HG03097 (cell line): ENCODE results near the gene STAMBP.
A peak's percentile ranks its signal among the peaks of the same experiment; 100 is the strongest.
"Not testable (repeated sequence)": the region's sequence is repeated elsewhere in the genome, so short reads cannot be mapped to it uniquely, and the experiment has no call there.

Experiments used
- ATAC-seq: cut with Tn5 transposase; IDR thresholded peaks from one replicate; pipeline ENCODE4 v1.9.1; 2021; ENCODE audit not compliant: unreplicated experiment, low FRiP score

STAMBP gene

GRCh38 chr2:73885406-73885805, 56.6 kb downstream of the STAMBP start:
- no peak for ATAC-seq

DNA sequence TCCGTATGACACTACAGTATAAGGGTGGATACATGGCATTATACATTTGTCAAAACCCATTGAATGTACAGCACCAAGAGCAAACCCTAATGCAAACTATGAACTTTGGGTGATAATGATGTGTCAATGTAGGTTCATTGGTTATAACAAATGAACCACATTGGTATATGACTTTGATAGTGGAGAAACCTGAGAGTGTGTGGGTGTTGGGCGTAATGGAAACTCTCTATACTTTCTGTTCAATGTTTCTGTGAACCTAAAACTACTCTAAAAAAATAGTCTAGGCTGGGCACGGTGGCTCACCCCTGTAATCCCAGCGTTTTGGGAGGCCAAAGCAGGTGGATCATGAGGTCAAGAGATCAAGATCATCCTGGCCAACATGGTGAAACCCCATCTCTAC, 57.6 kb downstream of the STAMBP start:
- no peak for ATAC-seq

- ATAC-seq, result not testable (repeated sequence)
Observed at GRCh38 chr2:73887596-73888353, 59.0 kb downstream of the STAMBP start.

GRCh38 chr2:73888388-73888787, 59.6 kb downstream of the STAMBP start:
- no peak for ATAC-seq

GRCh38 chr2:73889206-73889605, 60.4 kb downstream of the STAMBP start:
- no peak for ATAC-seq

DNA sequence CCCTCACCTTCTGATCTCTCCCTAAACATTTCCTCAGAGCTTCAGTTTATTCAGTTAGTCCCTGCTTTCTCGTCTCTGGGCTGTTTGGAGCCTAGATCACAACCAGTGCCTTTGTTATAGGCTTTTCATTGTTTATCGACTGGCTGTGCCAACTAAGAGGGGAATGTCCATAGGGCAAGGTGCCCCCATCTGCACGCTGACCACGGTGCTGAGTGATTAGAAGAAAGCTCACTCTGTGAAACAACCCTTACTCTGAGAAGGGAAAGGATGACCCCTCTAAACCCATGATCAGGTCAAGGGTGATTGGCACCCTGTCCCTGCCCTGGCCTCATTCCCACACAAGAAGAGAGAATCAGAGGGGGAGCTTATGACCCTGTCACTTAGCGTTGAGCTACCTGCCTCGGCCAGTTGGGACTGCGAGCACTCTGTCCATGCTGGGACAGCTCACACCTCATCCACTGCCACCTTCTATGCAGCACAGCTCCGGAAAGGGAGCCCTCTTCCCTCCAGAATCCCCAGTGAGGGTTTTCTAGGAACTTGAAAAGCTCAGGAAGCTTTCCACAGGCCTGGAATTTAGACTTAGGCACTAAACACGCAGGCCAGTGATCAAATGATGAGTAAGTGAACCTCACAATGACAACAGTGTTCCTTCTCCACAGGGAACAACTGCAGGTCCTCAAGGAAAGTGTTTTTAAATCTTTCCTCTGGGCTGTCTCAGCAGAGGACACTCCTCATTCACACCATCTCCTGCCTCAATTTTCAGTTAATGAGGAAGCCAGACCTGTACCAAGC, 61.7 kb downstream of the STAMBP start:
- ATAC-seq, result no peak

DNA sequence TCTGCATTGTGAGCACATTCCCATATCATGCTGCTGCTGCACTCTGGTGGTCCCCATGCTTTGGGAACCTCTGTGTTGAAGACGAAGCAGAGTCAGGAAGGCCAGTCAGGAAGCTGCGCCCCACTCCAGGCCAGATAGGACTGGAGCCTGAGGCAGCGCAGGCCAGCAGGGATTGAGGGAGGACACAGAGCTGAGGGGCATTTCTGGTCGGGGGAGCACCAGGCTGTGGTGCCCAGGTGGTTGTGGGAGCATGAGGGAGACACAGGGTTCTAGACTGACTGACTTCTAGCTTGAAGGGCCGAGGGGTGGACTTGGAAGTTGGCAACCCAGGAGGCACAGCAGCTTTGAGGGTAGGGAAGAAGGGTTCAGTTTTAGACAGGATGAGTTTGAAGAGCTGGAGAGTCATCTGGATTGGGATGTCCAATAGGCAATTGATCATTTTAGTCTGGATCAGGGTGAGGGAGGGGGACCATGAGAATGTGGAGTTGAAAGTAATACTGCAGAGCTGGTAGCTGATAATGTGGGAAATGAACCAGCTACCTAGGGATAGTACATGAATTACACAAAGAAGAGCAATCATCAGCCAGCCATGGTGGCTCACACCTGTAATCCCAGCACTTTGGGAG, 62.6 kb downstream of the STAMBP start:
- no peak for ATAC-seq

GRCh38 chr2:73892631-73893329, 64.0 kb downstream of the STAMBP start, which contains the start of gene ACTG2:
TSS of gene ACTG2 (plus strand) at chr2:73893008. CDS start at chr2:73901312, 8,304 bp downstream.
- ATAC-seq, result no peak

DNA sequence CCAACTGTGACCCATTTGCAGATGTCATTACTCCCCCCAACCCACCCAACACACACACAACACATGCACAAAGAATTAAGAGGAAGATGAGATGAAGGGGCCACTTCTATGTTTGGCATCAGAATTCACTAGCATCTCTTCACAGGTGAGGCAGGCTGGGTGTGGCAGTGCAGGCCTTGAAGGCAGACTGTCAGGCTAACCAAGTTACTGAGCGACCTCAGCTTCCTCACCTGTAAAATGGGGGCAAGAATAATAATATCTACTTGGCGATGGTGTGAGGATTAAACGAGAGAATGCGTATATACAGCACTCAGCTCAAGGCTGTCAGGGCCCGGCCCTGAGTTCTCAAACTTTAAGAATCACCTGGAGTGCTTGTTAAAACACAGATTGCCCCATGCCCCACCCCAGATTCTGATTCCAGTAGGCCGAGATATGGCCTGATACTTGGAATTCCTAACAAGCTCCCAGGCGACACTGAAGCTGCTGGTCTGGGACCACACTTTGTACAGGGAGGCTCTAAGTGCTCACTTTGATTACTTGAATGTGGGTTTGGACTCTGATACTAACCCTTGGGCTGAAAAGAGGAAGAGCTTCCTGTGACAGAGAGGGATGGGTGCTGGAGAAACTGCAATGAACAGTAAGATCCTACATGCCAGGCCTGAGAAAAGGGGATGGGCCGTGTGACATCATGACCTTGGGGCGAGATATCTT, 65.2 kb downstream of the STAMBP start:
- no peak for ATAC-seq

DNA sequence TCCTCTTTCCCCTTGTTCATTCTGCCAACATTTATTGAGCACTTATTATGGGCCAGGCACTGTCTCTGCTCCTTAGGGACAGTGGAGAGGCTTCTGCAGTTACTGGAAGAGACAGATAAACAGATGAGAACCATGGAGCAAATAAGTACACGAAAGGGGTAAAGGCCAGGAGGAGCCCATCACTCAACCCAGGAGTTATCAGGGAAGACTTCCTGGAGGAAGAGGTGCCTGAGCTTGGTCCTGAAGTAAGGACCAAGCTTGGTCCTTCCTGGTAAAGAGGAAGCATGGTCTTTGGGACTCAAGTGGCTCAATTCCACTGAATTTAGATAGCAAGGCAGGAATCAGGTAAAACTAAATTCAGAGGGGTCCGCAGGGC, 65.7 kb downstream of the STAMBP start:
- ATAC-seq, result no peak

- no peak for ATAC-seq
Observed at GRCh38 chr2:73894877-73895276, 66.1 kb downstream of the STAMBP start.

- ATAC-seq, result no peak
Observed at GRCh38 chr2:73895473-73895872, 66.7 kb downstream of the STAMBP start.

- peak; percentile 76 for ATAC-seq
Observed at GRCh38 chr2:73896362-73897239, 67.8 kb downstream of the STAMBP start.

DNA sequence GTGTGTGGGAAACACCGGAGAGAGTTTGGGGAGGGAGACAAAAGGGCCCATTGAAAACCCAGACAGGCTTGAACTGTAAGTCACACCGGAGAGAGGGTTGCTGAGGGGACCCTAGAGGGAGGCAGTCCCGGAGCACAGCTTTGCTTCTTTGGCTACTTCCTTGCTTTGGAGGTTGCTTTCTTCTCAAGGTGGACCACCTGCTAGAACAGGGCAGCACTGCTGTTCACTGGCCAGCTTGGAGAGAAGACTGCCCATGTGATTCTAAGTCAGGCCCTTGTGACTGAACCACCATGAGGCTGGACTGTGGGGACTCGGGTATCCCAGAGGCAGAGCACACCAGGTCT, 68.5 kb downstream of the STAMBP start:
- no peak for ATAC-seq

DNA sequence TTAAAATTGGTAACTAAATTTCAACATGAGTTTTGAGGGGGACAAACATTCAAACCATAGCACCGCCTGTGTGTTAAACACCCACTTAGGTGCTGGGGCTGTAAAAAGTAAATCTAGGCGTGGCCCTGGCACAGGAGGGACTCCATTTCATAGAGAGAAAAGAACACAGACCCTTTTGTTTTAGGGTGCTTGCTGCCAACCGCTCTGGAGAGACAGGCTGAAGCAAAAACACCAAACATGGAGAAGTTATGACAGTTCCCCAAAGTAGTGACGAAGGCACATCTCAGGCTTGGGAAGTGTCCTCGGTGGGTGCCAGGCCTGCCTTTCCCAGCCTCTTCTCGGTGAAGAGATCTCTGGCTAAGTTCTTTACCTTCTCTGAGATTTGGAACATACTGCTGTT, 69.2 kb downstream of the STAMBP start:
- ATAC-seq, result no peak

GRCh38 chr2:73899801-73900336, 71.1 kb downstream of the STAMBP start:
- ATAC-seq, result no peak

DNA sequence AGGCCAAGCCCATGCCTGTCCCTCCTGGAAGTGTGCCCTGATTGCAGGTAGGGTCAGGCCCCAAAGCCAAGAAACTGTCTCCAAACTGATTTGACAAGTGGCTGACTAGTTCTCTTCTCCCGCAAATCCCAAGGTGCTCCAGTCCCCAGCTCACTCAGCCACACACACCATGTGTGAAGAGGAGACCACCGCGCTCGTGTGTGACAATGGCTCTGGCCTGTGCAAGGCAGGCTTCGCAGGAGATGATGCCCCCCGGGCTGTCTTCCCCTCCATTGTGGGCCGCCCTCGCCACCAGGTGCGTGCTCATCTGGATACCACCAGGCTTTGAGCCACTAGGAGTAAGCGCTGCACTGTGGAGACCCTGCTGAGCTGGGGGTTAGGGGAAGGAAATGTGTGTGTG, 72.4 kb downstream of the STAMBP start:
- no peak for ATAC-seq

- no peak for ATAC-seq
Observed at GRCh38 chr2:73902284-73902683, 73.5 kb downstream of the STAMBP start.

- ATAC-seq, result no peak
Observed at GRCh38 chr2:73903313-73903712, 74.6 kb downstream of the STAMBP start.
